HG03039 (cell line): ENCODE results near the gene DLL1.

ENCODE experiments used
- ATAC-seq: cut with Tn5 transposase; IDR thresholded peaks from one replicate; pipeline ENCODE4 v1.9.1; 2021; ENCODE audit warnings: mild to moderate bottlenecking, moderate library complexity; ENCODE audit not compliant: unreplicated experiment

The DLL1 gene

GRCh38 chr6:170296423-170296745 is 5.5 kb upstream of the DLL1 start:
- ATAC-seq = no peak

- ATAC-seq = peak; percentile 45
Observed at GRCh38 chr6:170295510-170296422, 4.9 kb upstream of the DLL1 start.

- ATAC-seq = no peak
Observed at GRCh38 chr6:170294813-170295509, 4.1 kb upstream of the DLL1 start.

DNA sequence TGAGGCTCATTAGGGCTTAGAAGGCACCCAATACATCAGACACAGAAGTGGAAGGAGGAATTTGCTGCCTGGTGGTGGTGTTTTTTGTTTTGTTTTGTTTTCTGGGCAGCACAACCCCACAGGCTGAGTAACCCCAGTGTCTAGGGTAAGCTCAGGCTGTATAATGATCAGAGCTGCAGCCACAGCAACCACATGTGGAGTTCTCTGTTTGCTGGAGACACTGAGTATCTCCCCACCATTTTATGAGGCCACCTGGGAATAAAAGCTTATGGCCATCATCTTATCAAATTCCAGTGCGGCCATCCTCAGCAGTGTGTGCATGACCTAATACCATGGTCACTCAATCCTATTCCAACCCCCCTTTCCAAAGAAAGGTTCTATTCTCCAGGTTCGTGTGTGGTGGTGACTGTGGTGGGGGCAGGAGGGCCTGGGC is 3.4 kb upstream of the DLL1 start:
- ATAC-seq = no peak

DNA sequence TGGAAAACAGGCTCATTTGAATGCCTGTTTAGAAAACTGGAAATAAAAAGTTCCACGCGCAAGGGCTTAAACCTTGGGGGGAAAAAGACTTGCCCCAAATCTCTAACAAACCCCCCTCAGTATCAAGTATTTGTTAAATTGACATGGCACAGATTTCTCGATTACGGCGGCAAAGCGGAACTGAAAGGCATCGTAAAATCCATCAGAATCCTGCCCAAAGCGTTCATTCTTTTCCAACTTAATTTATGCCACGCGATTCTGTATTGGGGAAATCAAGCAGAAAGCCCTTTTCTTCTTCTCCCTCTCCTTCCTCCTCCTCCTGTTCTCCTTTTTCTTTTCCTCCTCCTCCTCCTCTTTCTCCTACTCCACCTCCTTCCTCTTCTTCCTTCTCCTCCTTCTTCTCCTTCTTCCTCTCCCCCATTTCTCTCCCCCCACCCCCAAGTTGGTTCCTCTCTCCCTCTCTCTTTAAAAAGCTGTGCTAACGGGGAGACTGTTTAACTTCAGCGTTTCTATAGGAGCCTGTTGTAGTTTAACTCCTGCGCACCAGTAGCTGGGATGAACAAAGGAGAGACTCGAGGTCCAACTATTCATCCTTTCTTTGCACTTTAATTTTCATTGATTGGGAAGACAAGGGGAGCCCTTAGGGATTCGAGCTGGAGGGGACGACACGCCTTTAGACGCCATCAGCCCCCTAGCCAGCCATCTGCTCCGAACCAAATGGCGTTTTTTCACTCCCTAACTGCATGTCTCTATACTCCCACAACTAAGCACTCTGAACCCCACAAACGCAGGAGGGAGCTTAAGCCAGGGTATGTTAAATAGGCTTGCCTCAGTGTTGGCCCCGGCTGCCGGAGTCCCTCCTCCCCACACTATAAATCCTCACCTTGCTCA is 2.7 kb upstream of the DLL1 start:
- ATAC-seq = no peak

DNA sequence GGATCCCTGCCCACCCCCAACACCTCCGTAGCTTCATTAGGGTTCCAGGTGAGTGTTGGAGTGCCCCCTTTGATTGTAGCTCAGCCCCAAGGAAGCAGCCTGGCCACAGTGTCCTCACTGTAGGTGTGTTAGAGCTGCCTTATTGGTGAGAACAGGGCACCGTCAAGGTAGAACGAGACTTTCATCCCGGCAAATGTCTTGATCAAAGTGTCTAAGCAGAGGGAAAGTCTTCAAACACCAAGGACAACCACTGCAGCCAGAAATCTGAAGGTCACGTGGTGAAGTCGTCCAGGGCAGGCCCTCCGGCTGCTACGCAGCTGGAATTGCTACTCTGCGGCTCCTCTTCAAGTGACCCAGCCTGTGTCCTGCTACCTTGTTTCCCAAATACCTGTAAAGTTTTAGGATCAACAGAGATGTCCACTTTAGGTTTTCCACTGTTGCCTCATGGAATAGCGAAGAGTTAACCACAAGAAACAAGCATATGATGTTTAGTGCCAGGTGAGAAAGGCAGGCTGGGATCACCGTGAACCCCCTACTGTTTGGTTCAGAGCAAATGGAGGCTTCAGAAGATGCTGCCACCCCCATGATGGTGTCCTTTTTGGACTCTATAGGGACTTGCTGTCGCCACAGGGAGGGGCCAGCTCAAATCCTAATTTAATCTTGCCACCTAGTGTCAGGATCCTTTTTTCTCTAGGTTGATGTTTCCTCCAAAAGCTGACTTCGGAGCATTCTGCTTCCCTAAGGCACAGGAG is 1.7 kb upstream of the DLL1 start:
- ATAC-seq = no peak

GRCh38 chr6:170292111-170292406 is 1.2 kb upstream of the DLL1 start:
- no peak for ATAC-seq

GRCh38 chr6:170291271-170292110 is 613 bp upstream of the DLL1 start:
- no peak for ATAC-seq

DNA sequence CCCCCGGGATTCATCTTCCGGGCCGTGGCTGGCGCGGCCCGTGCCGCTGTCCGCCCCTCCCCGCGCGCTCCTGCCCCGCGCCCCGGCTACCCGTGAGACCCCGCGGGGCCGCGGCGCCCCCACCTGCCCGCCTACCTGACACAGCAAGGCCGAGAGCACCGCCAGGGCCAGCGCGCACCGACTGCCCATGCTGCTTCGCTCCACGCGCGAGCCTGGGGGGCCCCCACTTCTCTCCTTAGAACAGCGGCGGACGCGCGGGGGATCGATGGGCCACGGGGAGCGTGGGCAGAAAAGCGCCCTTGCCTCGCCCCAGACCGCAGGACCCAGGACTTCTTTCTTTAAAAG is 955 bp downstream of the DLL1 start:
- no peak for ATAC-seq

GRCh38 chr6:170289180-170289931 is 1.5 kb downstream of the DLL1 start:
- no peak for ATAC-seq

DNA sequence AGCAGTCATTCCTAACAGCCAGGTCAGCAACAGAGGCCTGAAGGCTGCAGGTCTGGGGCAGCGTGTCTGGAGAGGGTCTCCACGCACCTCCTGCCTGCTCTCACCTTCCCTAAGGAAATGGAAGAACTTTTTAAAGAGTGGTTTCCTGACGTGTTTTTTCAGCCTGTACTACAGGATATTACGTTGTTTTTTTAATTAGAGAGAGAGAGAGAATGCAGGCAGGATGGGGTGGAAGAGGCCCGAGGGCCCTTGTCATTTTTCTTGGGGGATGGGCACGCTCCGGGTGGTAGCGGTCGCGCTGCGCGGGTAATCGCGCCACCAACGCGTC is 2.1 kb downstream of the DLL1 start:
- no peak for ATAC-seq

DNA sequence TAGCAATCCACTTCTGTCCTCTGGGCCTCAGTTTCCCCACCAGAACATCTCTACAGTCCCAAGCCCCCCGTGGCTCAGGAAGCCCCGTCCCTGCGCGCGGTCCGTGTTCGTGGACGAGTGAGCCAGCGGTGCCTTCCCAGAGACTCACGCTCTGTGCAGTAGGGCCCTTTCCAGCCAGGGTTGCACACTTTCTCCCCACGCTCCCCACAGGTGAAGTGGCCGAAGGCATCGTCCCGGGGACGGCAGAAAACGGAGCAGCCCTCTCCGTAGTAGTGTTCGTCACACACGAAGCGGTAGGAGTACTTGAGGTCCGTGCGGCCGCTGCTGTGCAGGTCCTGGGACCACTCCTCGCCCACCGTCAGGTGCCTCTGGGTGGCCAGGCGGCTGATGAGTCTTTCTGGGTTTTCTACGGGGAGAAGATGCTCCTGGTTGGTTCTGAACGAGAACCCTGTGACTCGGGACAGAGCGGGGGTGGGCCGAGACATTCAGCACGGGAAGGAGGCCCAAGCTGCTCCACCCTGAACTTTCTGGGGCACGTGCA is 2.7 kb downstream of the DLL1 start:
- no peak for ATAC-seq

GRCh38 chr6:170287371-170287876 is 3.5 kb downstream of the DLL1 start:
- no peak for ATAC-seq

DNA sequence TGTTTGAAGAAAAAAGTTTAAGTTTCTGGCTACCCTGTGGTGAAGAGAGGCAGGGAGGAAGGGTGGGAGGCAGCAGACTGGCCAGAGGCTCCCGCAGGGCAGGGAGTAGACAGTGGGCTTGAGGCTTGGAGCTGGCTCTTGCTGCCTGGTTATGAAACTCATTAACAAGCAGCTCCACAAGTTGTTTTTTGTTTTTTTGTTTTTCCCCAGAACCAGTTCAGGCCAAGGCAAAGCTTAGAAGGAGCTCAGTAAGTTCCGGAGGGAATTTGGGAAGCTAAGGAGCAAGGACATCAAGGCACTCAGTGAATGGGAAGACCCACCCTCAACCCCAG is 4.0 kb downstream of the DLL1 start:
- no peak for ATAC-seq

- no peak for ATAC-seq
Observed at GRCh38 chr6:170286246-170286933, 4.5 kb downstream of the DLL1 start.

DNA sequence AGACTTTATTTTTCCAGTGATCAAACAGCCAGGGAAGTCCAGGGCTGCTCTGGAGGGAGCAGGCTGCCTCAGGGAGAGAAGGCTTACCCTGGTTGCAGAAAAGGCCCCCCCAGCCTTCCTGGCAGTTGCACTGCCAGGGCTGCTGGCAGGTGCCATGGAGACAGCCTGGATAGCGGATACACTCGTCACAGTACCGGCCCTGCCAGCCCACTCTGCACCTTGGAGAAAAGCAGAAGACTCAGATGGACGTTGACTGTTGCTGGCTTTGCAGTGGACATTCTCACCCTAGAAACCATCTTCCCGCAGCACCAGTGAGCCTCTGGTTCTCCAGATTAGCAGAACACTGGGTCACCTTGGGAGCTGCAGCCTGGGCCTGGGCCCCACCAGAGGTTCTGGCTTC is 5.4 kb downstream of the DLL1 start:
- no peak for ATAC-seq

GRCh38 chr6:170284866-170285469 is 5.9 kb downstream of the DLL1 start:
- no peak for ATAC-seq

DNA sequence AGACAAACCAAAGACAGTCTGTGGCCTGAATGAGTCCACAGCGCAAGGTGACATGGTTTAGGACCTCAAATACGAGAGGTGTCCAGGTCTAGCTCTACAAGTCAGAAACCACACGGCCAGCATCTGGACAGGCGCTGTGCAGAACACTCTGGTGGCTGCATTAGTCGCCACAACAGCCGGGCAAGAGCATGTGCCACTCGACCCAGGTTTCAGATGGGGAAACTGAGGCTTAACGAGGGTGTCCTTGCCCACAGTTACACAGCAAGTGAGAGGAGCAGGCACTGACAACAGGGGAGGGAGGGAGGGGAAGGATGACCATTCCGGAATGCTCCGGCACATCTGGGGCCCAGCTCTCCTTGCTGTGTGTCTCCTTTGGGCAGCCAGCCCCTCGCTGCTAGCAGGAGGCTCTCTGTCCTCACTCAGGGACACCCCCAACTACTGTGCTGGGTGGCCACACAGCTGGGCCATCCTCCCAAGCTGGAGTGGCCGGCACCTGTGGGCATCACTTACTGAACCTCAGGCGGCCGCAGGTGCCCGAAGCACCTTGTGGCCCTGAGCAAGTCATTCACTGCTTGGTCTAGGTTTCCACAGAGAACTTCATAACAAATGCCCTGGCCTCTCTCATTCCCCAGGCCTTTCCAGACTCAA is 6.6 kb downstream of the DLL1 start:
- no peak for ATAC-seq
